NCI-H2081 (cell line): Measurements from ENCODE around the gene STBD1.
"Not testable (repeated sequence)": the region's sequence is repeated elsewhere in the genome, so short reads cannot be mapped to it uniquely, and the experiment has no call there.

ENCODE experiments used
- DNase-seq, 2 experiments: peaks; one replicate each; lab custom pipeline; 2025; lab: John Stamatoyannopoulos, UW

STBD1 gene

DNA sequence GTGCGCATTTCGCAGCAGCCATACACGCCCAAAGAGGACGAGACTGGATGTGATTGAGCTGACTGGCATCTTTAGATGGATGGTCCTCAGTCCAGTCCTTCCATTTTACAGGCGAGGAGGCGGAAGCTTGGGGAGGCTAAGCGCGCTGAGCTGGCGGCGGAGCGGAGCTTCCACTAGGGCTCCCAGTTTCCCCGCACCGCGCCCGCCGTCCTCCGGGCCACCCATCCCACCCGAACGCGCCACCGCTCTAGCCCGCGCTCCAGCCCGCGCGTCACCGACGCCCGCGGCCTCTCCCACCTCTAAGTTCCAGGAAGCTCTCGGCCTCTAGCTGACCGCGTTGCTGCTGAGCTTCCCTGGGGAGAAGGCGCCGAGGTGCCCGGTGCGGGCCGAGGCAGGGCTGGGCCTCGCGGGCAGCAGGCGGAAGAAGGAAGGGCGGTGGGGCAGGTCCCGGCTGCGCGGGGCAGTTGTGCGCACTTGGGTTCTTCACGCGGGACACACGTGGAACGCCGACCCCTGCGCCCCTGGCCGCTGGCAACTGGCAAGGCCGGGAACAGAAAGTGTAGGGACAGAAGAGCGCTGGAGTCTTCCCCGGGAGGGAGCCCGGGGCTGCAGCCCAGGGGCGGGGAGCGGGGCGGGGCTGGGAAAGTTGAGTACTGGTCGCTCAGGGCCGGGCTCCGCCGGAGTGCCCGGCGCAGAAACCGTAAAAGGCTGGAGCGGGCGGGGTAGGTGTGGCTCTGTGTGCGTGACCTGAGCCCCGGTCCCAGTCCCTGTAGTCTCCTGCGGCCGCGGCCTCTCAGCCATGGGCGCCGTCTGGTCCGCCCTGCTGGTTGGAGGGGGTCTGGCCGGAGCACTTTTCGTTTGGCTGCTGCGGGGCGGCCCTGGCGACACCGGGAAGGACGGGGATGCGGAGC, at the start of gene STBD1:
TSS of gene STBD1 (plus strand) at position 763 of the 911 bp plus-strand sequence. CDS start at position 800, 37 bp downstream.
- peak in 1 of 2 experiments; percentile 18 for DNase-seq

DNA sequence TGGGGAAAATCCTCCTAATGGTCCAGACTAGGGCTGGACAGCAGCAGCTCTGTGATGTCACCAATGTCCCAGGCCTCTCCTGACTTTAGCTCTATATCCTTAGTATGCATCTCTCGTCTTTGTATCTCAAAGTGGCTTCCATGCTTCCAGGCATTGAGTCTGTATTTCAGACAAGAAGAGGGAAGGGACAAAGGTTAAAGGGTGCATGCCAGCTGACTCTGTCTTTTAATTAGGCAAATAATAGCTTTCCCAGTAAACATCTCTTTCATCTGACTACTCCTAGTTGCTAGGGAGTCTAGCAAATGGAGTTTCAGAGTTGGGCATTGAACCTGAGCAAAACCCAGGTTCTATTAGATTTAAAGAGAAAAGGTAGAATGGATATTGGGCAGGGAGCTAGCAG, 49.6 kb upstream of the STBD1 start:
- no peak for DNase-seq

DNA sequence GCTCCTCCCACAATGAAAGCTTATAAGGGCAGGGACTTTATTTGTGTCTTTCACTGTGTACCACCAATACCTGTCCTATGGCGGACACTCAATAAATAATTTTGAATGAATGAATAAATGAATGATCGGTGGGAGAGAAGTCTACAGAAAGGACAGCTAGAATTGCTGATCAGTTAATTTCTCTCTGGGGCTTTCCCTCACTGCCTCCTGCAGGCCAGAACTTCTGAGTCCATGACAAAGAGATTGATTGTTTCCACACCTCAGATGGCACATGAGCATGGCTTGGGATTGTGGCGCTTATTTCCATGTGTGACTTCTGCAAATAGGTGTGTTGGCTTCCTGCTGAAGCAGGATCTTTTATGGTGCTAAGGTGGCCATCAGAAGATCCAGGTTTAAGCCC, 48.7 kb upstream of the STBD1 start:
- DNase-seq, result no peak

DNA sequence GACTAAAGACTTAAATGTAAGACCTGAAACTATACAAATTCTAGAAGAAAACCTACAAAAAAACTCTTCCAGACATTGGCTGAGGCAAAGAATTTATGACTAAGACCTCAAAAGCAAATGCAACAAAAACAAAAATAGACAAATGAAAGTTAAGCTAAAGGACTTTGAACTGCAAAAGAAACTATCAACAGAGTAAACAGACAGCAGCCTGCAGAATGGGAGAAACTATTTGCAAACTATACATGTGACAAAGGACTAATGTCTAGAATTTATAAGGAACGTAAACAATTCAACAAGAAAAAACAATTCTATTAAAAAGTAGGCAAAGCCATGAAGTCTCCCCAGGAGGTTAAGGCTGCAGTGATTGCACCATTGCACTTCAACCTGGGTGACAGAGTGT, 46.0 kb upstream of the STBD1 start:
- DNase-seq, result no peak

DNA sequence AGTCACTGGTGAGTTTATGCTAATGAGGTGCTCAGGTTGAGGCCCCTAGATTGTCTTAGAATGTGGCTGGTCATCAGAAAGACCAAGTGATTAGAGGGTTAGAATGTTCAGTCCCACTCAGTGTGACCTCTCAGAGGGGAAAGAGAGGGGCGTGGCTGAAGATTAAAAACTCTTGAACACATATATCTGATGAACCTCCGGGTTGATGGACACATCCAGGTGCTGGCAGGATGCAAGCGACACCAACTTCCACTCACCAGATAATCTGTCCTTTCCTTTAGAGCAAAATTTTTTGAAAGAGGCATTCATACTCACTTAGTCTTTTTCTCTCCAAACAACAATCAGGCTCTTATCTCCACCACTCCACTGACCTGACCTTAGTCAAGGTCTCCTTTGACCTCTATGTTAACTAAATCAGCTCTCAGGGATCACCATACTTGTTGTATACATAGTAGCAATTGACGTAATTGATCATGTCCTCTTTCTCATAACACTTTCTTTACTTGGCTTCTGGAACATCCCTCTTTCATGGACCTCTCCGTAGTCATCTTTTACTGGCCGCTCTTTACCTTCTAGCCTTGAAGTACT, 40.8 kb upstream of the STBD1 start:
- no peak for DNase-seq

DNA sequence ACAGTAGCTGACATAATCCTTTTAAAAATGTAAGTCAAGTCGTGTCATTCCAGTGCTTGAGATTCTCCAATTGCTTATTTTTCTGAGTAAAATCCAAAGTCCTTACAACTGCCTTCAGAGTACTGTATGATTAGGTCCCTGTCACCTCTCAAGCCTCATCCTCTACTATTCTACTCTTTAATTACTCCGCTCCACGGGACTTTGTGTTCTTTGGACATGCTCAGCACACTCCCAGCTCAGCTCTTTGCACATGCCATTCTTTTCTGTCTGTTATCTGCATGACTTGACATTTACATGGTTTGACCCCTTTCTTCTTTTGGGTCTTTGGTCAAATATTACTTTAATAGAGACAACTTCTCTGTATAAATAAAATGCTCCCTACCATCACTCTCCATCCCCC, 39.9 kb upstream of the STBD1 start:
- no peak for DNase-seq

DNA sequence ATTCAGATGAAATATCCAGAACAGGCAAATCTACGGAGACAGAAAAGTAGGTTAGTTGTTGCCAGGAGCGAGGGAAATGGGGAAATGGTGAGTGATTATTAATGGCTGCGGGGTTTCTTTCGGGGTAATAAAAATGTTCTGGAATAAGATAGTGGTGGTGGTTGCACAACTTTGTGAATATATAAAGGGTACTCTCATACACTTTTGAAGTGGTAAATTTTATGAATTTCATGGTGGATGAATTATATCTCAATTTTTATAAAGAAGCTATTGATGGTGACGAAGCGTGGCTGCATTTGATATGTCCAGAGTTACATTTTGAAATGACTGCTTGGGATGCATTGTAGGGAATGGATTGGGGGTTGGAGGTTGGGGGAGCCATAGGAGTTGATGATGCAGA, 38.7 kb upstream of the STBD1 start:
- no peak for DNase-seq

DNA sequence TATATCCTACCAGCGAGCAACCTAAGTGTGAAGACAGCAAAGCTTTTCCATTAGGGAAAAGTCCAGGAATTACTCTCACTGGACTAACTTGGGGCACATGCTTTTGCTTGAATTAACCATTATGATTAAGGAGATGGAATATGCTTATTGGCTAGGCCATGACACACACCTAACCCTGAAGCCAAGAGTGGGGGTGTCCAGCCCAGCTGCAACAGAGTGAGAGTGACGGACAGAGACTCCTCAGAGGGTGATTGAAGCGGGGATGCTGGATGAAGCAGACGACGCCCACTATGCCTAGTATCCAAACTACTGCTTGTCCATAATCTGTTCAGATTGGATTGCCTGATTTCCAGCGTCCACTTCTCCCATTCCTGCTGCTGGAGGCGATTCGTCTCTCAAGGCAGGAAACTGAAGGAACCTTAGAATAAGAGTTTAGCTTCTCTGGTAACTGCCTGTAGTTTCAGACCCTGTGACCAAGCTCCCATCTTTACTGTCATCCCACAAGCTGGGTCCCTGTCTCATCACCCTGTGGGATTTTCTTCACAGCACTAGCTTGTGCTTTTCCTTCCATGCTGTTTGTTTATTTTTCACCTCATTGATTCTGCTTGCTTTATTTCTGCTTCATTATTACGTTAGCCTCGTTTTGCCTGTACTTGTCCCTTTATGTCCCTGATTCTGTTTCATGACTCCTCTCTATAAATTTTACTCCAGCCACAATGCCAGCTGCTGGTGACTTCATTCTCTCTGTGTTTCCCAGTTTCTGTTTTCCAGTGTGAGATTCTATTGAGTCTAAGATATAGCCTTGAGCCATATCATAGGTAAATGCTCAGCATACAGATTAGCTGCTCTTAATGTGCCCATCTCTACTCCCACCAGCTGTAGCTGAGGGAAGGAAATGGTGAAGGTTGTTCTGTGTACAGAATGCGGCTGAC, 36.0 kb upstream of the STBD1 start:
- DNase-seq, result peak in 1 of 2 experiments; percentile 30

DNA sequence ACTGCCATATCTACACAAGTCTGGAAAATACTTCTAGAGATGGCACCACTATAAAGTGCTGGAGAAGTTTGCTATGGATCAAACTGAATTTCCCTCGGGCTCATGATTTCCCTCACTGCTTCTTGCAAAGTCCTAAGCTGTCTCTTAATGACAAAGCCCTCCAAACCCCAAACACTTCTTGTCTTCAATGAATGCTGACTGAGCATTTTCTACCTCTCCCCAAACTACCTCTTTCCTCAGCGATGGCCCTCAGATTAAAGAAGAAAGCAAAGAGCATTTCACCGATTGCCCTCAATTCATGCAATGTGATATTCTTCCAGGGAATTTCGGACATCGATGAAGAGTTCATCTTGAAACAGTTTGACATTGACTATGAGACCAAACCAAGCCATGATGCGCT, 35.3 kb upstream of the STBD1 start:
- no peak for DNase-seq

DNA sequence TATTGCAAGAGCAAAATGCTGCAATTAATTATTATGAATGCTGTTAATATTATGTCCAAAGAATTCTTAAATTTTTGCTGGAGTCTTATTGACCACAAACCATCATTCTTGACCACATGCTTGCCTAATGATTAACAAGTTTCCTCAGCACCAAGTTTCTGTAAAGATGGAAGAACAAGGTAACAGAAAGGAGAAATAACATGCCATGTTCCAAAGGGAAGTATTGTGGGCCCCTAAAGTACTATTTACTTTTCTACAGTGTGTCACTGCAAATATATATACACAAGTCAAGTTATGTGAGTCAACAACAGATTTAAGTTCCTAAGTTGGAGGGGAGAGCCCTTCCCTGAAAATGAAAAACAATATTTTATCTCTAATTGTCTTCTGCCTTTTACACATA, 34.5 kb upstream of the STBD1 start:
- DNase-seq, result no peak

DNA sequence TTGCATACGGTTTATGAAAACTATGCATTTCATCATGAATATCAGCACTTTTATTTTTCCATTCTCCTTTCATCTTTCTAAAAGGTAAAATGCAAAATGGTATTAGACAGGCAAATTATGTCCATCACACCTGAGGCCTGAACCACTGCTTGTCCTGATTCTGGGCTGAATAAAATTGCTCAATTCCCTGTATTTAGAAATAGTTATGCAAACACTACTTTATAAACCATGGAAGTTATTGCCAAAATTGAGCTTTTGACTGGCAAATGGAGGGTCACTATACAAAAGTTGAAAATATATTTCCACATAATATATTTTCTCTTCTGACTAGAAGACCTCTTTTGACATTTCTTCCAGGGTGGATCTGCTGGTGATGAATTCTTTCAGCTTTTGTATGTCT, 34.0 kb upstream of the STBD1 start:
- no peak for DNase-seq

DNA sequence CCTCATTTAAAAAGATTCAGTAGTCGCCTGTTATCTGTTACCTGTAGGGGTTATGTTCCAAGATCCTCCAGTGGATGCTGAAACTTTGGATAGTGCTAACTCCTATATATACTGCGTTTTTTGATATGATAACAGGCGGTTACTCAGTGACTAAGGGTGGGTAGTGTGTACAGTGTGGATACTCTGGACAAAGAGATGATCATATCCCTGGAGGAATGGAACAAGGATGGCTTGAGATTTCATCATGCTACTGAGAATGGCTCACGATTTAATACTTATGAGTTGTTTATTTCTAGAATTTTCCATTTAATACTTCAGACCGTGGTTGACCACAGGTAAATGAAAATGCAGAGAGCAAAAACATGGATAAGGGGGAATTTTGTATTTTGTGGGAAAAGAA, 33.5 kb upstream of the STBD1 start:
- no peak for DNase-seq

DNA sequence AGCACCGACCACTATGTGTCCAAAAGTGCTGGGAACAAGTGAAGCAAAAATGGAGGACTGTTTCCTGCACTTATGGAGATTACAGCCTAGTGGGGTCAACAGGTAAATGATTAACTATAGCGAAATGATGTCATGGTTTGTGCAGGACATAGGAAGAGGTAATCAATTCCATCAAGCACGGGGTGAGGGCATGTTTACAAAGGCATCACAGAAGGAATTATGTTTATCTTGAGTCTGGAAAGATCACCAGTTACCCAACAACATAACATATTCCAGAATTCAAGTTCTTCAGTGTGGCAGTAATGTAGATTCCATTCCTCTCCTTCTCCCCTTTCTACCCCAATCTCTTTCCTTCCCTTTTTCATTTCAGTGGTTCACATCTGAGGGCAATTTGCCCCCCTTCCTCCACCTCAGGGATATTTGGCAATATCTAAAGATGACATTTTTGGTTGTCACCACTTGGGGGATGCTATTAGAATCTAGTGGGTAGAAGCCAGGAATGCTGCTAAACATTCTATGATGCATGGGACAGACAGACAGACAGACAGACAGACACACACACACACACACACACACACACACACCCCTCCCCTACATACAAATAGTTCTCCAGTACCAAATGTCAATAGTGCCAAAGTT, 30.9 kb upstream of the STBD1 start:
- DNase-seq, result no peak

DNA sequence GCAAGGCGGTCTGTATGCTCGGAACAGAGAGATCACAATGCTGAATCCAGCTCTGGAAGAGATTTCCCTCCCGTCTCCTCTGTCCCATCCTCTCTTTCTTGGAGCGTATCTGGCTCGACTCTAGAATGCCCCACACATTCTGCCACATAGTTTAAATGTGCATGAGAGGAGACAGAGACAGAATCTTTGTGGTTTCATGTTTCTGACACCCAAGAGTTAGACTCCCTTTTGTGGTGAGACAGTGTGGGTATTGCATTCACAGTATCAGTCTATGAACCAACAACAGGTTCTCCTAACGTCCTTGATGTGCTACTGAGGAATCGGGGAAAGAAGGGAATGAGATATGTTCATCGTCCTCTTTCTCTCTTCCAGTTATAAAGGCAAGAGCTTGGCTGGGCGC, 29.7 kb upstream of the STBD1 start:
- no peak for DNase-seq

DNA sequence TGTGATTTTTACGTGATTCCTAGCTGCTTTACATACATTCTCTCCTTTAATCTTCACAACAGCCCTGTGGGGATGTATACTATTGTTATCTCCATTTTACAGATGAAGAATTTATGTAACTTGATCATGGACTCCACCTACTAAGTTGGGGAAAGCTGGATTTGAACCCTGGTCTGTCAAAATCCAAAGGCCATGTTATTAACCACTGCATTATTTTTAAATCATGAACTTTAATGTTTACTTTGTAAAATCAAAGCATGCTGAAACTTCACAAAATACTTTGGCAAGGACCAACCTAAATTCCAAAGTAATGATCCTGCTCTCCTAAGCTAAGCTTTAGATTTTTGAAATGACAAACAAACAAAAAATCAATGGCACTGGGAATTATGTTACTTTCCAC, 28.9 kb upstream of the STBD1 start:
- DNase-seq, result no peak

DNA sequence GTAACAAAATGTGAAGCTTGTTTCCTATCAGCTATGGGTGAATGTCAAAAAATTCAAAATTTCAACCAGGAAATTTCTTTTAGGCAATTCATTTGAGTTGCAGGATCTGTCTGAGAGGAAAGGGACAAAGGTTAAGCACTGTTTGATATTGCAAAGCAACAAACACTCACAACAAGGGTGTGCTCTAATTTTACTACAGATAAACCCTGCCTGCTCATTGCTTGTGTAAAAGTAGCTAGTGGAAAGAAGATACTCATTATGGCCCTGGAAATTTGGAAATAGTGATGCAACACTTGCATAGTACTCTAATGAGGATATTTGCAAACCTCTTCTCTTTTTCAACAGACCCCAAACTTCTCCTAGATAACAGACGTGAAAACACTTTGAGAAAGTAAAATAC, 27.9 kb upstream of the STBD1 start:
- DNase-seq, result no peak

DNA sequence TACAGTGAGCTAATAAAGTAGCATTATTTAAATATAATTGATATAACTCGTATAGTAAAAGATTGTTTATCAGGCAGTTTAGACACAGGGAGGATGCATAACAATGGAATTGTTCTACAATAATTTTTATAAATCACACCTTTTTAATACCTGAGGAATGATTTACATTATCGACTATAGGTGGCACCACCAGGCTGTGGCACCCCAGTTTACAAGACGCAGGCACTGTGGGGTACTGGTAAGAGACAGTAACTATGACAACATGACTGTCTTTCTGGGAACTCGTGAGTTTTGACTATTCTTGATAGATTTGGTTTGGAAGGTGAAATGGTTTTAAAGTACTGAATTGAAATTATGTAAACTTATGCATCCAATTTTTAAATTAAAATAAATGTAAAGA, 27.1 kb upstream of the STBD1 start:
- no peak for DNase-seq

DNA sequence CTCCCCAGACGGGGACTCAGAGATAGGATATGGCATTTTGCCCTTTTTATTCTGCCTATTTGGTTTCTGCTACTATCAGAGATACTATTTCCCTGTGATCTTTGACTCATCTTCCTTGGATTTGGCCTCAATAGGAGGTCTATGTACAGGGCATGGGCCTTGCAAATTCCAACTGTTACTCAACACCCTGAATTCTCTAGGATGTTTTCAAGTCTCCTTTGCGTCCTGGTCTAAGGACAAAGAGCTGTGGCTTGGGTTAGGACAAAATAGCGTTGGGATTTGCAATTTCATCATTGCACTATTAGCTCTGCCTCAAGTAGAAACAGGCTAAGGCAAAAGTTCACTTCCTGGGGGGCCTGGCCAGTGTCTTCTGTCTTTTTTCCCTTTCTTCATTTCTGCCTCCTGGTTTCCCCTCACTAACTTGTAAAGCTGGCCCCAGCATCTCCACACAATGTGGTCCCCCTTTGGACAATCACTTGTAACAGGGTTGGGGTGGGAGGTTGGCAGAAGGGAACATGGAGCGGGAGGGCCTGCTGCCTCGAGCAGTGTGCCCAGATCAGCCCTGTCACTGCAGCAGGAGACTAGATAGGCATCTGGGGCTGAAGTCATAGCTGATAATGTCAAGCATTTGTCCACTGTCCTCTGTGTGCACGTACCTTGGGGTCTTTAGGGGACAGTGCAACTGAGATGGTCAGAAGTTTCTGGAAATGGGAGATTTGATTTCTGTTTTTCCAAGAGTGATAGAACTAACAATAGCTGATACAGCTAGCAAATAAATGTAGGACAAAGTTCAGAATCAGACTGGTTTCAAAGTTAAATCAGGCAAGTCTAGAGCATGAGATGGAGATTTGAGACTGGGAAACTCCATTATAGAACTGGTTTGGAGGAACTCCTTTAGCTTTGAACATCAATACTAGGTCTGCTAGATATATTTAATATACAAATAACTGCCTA, 25.8 kb upstream of the STBD1 start:
- no peak for DNase-seq

DNA sequence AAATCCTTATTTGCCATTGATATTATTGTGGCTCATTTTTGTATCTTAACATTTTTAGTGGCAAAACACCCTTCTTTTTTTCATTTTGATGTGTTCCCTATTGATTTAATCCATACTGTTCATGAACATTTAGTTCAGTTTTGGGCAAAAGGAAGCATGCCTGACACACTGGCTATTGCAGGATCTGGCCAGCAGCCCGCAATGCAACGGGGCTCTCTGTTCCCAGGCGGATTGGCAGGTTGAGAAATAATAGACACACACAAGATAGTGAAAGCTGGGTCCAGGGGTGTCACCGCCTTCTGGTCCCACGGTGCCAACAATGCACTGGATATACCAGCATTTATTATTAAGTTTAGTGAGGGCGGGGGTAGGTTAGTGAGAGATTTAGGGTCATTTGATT, 24.9 kb upstream of the STBD1 start:
- not testable (repeated sequence) for DNase-seq

DNA sequence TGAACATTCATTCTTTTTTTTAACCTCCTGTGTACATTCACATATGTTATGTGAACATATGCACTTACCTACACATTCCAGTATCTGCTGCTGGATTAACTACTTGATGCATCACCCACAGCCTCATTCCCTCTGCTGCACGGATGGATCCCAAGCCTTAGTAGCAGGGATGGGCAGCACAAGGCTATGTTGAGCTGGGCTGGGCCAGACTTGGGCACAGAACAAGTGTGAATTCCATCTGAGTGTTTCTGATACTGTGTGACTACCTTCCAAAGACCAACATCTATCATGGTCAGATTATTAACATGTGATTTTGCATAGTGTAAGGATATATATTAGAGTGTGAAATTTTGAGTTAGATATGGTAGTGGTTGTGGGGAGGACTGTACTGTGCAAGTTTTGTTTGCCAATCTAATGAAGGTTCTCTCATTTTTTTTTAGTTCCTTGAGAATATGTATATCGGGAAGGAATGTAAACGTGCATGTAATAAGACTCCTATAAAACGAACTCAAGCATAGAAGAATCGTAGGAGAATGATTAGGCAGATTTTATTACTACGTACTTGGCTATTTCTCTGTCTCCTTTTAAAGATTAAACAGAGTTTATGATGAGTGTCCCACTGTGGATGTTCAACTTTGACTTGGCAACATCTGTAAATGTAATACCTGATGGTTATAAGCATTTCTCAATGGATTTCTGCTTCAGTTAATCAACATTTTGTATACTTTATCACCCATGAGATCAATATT, 23.4 kb upstream of the STBD1 start:
- no peak for DNase-seq
